Measurements from ENCODE around the gene TRMU.

The TRMU gene

GRCh38 chr22:46336119-46337078, 885 bp downstream of the TRMU start:
- DNase-seq (ENCODE audit: low spot score) = peak; percentile 50

GRCh38 chr22:46337870-46338269, 2.4 kb downstream of the TRMU start:
- no peak for DNase-seq (ENCODE audit: low spot score)

GRCh38 chr22:46338636-46339035, 3.1 kb downstream of the TRMU start:
- no peak for DNase-seq (ENCODE audit: low spot score)

- DNase-seq (ENCODE audit: low spot score) = no peak
These were observed 4.4 kb downstream of the TRMU start for GRCh38 chr22:46339956-46340355.

- no peak for DNase-seq (ENCODE audit: low spot score)
These were observed 5.2 kb downstream of the TRMU start for GRCh38 chr22:46340676-46341075.

- DNase-seq (ENCODE audit: low spot score) = no peak
These were observed 11.3 kb downstream of the TRMU start for GRCh38 chr22:46346680-46347405.

- no peak for DNase-seq (ENCODE audit: low spot score)
These were observed 12.1 kb downstream of the TRMU start for GRCh38 chr22:46347646-46348045.

GRCh38 chr22:46348099-46348695, 12.7 kb downstream of the TRMU start:
- DNase-seq (ENCODE audit: low spot score) = no peak

GRCh38 chr22:46349238-46349637, 13.7 kb downstream of the TRMU start:
- DNase-seq (ENCODE audit: low spot score) = no peak

- no peak for DNase-seq (ENCODE audit: low spot score)
These were observed 14.2 kb downstream of the TRMU start for GRCh38 chr22:46349681-46350080.

- DNase-seq (ENCODE audit: low spot score) = no peak
These were observed 14.6 kb downstream of the TRMU start for GRCh38 chr22:46350121-46350520.

GRCh38 chr22:46350646-46351045, 15.1 kb downstream of the TRMU start:
- no peak for DNase-seq (ENCODE audit: low spot score)

GRCh38 chr22:46351131-46351735, 15.7 kb downstream of the TRMU start:
- DNase-seq (ENCODE audit: low spot score) = no peak

- no peak for DNase-seq (ENCODE audit: low spot score)
These were observed 16.3 kb downstream of the TRMU start for GRCh38 chr22:46351767-46352166.

- no peak for DNase-seq (ENCODE audit: low spot score)
These were observed 16.8 kb downstream of the TRMU start for GRCh38 chr22:46352276-46352675.

- DNase-seq (ENCODE audit: low spot score) = no peak
These were observed 17.3 kb downstream of the TRMU start for GRCh38 chr22:46352691-46353386.

GRCh38 chr22:46353483-46354105, 18.1 kb downstream of the TRMU start:
- DNase-seq (ENCODE audit: low spot score) = no peak

GRCh38 chr22:46354176-46354992, 18.9 kb downstream of the TRMU start:
- DNase-seq (ENCODE audit: low spot score) = no peak

GRCh38 chr22:46354993-46355305, 19.4 kb downstream of the TRMU start:
- DNase-seq (ENCODE audit: low spot score) = no peak

GRCh38 chr22:46355369-46355995, 20.0 kb downstream of the TRMU start:
- DNase-seq (ENCODE audit: low spot score) = peak; percentile 86
